VCaP (cell line): ENCODE measurements around the gene PCDHB9.
"Not testable (repeated sequence)": the region's sequence is repeated elsewhere in the genome, so short reads cannot be mapped to it uniquely, and the experiment has no call there.

Source experiments
- H3K27ac ChIP-seq: fragments of 450-650 bp; 2 replicates; pipeline ENCODE4 v1.5.1; 2017
- TF ChIP-seq, protein P1 (sequence below): fragments of 450-650 bp; conservative IDR thresholded peaks from 2 replicates; pipeline ENCODE4 v1.5.1; 2017; ENCODE audit warnings: mild to moderate bottlenecking, moderate library complexity

PCDHB9 gene

GRCh38 chr5:141192110-141192725 lies 5.3 kb downstream of the PCDHB9 start, which contains the start of gene PCDHB10:
TSS of gene PCDHB10 (plus strand) at chr5:141192353. CDS start at chr5:141192553, 200 bp downstream.
- TF ChIP-seq, protein P1, sequence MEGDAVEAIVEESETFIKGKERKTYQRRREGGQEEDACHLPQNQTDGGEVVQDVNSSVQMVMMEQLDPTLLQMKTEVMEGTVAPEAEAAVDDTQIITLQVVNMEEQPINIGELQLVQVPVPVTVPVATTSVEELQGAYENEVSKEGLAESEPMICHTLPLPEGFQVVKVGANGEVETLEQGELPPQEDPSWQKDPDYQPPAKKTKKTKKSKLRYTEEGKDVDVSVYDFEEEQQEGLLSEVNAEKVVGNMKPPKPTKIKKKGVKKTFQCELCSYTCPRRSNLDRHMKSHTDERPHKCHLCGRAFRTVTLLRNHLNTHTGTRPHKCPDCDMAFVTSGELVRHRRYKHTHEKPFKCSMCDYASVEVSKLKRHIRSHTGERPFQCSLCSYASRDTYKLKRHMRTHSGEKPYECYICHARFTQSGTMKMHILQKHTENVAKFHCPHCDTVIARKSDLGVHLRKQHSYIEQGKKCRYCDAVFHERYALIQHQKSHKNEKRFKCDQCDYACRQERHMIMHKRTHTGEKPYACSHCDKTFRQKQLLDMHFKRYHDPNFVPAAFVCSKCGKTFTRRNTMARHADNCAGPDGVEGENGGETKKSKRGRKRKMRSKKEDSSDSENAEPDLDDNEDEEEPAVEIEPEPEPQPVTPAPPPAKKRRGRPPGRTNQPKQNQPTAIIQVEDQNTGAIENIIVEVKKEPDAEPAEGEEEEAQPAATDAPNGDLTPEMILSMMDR: peak; percentile 91

GRCh38 chr5:141194332-141194731 lies 7.4 kb downstream of the PCDHB9 start:
- not testable (repeated sequence) for H3K27ac ChIP-seq

More at GRCh38 chr5:141192110-141192725, 5.3 kb downstream of the PCDHB9 start, which contains the start of gene PCDHB10:
- peak within 1 kb of the TSS; percentile 42; the same call in 1 of the 2 replicates for H3K27ac ChIP-seq

- TF ChIP-seq, protein P1: no peak
- no peak overlapping the region for H3K27ac ChIP-seq
These were observed 9.4 kb downstream of the PCDHB9 start for GRCh38 chr5:141196363-141196762.

GRCh38 chr5:141199359-141200235 lies 12.6 kb downstream of the PCDHB9 start, which contains the start of gene PCDHB11:
TSS of gene PCDHB11 (plus strand) at chr5:141199627. CDS start at chr5:141199775, 148 bp downstream.
- TF ChIP-seq, protein P1: peak; percentile 87
- peak within 1 kb of the TSS; percentile 73 for H3K27ac ChIP-seq

GRCh38 chr5:141201126-141201525 lies 14.2 kb downstream of the PCDHB9 start:
- H3K27ac ChIP-seq: not testable (repeated sequence)

DNA sequence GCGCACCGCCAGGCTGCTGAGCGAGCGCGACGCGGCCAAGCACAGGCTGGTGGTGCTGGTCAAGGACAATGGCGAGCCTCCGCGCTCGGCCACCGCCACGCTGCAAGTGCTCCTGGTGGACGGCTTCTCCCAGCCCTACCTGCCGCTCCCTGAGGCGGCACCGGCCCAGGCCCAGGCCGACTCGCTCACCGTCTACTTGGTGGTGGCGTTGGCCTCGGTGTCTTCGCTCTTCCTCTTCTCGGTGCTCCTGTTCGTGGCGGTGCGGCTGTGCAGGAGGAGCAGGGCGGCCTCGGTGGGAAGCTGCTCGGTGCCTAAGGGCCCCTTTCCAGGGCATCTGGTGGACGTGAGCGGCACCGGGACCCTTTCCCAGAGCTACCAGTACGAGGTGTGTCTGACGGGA lies 14.7 kb downstream of the PCDHB9 start:
- H3K27ac ChIP-seq: not testable (repeated sequence)

DNA sequence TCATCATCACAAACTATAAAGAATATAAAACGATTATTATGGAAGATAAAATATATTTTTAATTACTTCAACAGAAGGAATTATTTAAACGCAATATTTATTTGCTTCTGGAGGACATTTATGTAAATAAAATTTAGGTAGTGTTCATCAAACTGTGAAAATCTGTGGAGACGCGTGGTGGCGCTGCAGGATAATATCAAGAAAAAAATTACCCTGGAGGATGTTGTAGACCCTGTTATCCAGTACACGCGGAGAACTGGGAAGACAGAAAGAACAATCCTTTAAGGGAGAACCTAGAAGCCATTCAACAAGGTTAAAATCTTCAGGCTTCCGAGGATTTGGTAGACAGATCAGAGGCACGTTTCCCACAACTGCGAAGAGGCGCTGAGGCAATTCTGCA lies 21.5 kb downstream of the PCDHB9 start, which contains the start of gene PCDHB12:
PCDHB12 (plus strand) TSS at position 242 of the 400 bp plus-strand sequence. CDS start 189 bp downstream, outside the sequence.
- TF ChIP-seq, protein P1: no peak
- H3K27ac ChIP-seq: no peak within 1 kb of the TSS

DNA sequence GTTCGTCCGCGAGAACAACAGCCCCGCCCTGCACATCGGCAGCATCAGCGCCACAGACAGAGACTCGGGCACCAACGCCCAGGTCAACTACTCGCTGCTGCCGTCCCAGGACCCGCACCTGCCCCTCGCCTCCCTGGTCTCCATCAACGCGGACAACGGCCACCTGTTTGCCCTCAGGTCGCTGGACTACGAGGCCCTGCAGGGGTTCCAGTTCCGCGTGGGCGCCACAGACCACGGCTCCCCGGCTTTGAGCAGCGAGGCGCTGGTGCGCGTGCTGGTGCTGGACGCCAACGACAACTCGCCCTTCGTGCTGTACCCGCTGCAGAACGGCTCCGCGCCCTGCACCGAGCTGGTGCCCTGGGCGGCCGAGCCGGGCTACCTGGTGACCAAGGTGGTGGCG lies 23.3 kb downstream of the PCDHB9 start:
- not testable (repeated sequence) for H3K27ac ChIP-seq

GRCh38 chr5:141210849-141211248 lies 23.9 kb downstream of the PCDHB9 start:
- not testable (repeated sequence) for H3K27ac ChIP-seq

DNA sequence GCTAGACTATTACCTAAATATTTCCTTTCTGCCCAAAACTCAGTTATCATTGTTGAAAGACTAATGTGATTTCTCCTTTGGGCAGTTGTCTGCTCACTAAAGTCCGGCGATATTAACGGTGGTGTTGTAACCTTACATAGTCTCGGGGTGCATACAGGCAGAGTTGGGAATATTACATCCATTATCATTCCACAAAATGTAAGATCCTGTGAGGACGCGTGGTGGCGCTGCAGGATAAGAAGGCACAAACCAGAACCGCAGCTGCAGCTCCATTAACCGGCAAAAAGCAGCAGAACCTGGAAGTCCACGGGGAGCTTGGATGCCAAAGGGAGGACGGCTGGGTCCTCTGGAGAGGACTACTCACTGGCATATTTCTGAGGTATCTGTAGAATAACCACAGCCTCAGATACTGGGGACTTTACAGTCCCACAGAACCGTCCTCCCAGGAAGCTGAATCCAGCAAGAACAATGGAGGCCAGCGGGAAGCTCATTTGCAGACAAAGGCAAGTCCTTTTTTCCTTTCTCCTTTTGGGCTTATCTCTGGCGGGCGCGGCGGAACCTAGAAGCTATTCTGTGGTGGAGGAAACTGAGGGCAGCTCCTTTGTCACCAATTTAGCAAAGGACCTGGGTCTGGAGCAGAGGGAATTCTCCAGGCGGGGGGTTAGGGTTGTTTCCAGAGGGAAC lies 26.8 kb downstream of the PCDHB9 start, which contains the start of gene PCDHB13:
PCDHB13 (plus strand) TSS at position 264 of the 684 bp plus-strand sequence; CDS start at position 469, 205 bp downstream.
- H3K27ac ChIP-seq: not testable (repeated sequence)
- TF ChIP-seq, protein P1: peak; percentile 47

DNA sequence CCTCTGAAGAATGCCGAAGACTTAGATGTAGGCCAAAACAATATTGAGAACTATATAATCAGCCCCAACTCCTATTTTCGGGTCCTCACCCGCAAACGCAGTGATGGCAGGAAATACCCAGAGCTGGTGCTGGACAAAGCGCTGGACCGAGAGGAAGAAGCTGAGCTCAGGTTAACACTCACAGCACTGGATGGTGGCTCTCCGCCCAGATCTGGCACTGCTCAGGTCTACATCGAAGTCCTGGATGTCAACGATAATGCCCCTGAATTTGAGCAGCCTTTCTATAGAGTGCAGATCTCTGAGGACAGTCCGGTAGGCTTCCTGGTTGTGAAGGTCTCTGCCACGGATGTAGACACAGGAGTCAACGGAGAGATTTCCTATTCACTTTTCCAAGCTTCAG lies 27.6 kb downstream of the PCDHB9 start:
- H3K27ac ChIP-seq: not testable (repeated sequence)

DNA sequence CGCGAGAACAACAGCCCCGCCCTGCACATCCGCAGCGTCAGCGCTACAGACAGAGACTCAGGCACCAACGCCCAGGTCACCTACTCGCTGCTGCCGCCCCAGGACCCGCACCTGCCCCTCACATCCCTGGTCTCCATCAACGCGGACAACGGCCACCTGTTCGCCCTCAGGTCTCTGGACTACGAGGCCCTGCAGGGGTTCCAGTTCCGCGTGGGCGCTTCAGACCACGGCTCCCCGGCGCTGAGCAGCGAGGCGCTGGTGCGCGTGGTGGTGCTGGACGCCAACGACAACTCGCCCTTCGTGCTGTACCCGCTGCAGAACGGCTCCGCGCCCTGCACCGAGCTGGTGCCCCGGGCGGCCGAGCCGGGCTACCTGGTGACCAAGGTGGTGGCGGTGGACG lies 28.5 kb downstream of the PCDHB9 start:
- H3K27ac ChIP-seq: not testable (repeated sequence)

GRCh38 chr5:141216035-141216434 lies 29.1 kb downstream of the PCDHB9 start:
- H3K27ac ChIP-seq: not testable (repeated sequence)
